HCT116 (cell line): ENCODE measurements around the gene TRAPPC12. TPM values are rescaled to one million over a fixed set of nuclear protein-coding genes. Genes with fewer than 3 reads are reported as not detected.

Experiments
- ATAC-seq: fragments of 200-7000 bp; cut with Tn5 transposase; 2 replicates; pipeline ENCODE4 v1.9.1; 2020; ENCODE audit warnings: mild to moderate bottlenecking, moderate library complexity
- BruUV-seq: library from RNA; stranded (reverse); fragments of 400-500 nt; replicated peaks from 2 replicates; lab custom pipeline; 2021; lab: Mats Ljungman, UMichigan
- CTCF ChIA-PET: fragments of 300-600 bp; sonication (Branson Sonifier 250); formaldehyde crosslinking; loops from one replicate; lab custom pipeline; 2021; ENCODE audit warnings: antibody characterized with exemption; lab: Charles Lee
- POLR2A ChIA-PET: fragments of 300-600, 350-600 bp; sonication (Branson Sonifier 250); formaldehyde crosslinking; loops from one replicate; lab custom pipeline; 2021; ENCODE audit warnings: antibody characterized with exemption; lab: Charles Lee
- RAD21 ChIA-PET, 2 experiments: fragments of 300-600 bp; sonication (Branson Sonifier 250); formaldehyde crosslinking; loops; one replicate each; lab custom pipeline; 2023; ENCODE audit warnings: low total read pairs in 2 of 2; ENCODE audit not compliant: uncharacterized antibody in 2 of 2, unreplicated experiment in 2 of 2, low non-redundant PET in 1 of 2; lab: Charles Lee
- DNase-seq: peaks from one replicate; pipeline ENCODE4 v3.0.0-alpha.2; 2010; ENCODE audit warnings: low read depth, low spot score
- H2AFZ ChIP-seq: fragments of 200-600 bp; shearing (Covaris generic), sonication (generic); 2 replicates; pipeline ENCODE4 v1.6.1; 2017; ENCODE audit warnings: low read depth, mixed run types, mixed read lengths, antibody characterized with exemption, low read length; ENCODE audit not compliant: poor library complexity, severe bottlenecking
- H3K27ac ChIP-seq: 2 replicates; pipeline ENCODE4 v1.5.1; 2012; ENCODE audit warnings: low read depth, low read length
- H3K27me3 ChIP-seq: fragments of 200-600 bp; sonication (generic); 2 replicates; pipeline ENCODE4 v1.6.1; 2016; ENCODE audit warnings: mixed run types, low read length, mixed read lengths; ENCODE audit not compliant: insufficient read depth
- H3K36me3 ChIP-seq, 2 experiments: fragments of 200-500 bp in 1 of 2; fragments of 200-600 bp in 1 of 2; sonication (Bioruptor generic) in 1 of 2; sonication (generic) in 1 of 2; 2 replicates each; pipeline versions ENCODE4 v1.5.1 to v1.6.1; 2014 to 2016; ENCODE audit warnings: low read length in 2 of 2, inconsistent platforms in 1 of 2, mixed read lengths in 1 of 2, mixed run types in 1 of 2; ENCODE audit not compliant: insufficient read depth in 2 of 2, control insufficient read depth in 1 of 2
- H3K4me1 ChIP-seq, 2 experiments: fragments of 200-600 bp in 1 of 2; sonication (generic) in 1 of 2; 2 replicates each; pipeline versions ENCODE4 v1.5.1 to v1.6.1; 2012 to 2017; ENCODE audit warnings: low read length in 2 of 2, inconsistent platforms in 1 of 2, mild to moderate bottlenecking in 1 of 2, mixed read lengths in 1 of 2, mixed run types in 1 of 2, moderate library complexity in 1 of 2; ENCODE audit not compliant: insufficient read depth in 2 of 2, control insufficient read depth in 1 of 2
- H3K4me2 ChIP-seq: fragments of 200-600 bp; sonication (generic); 2 replicates; pipeline ENCODE4 v1.6.1; 2017; ENCODE audit warnings: mixed run types, low read length, mixed read lengths
- H3K4me3 ChIP-seq, 2 experiments: fragments of 200-600 bp in 1 of 2; sonication (generic) in 1 of 2; replicated peaks in 1 of 2; 2 replicates each; pipeline ENCODE4 v1.5.1; 2011 to 2016; ENCODE audit warnings: low read length in 2 of 2, control low read depth in 1 of 2, low read depth in 1 of 2, mild to moderate bottlenecking in 1 of 2, mixed read lengths in 1 of 2, mixed run types in 1 of 2
- H3K79me2 ChIP-seq: fragments of 200-600 bp; sonication (generic); 2 replicates; pipeline ENCODE4 v1.6.1; 2017; ENCODE audit warnings: mild to moderate bottlenecking, mixed run types, low read length, moderate library complexity, mixed read lengths; ENCODE audit not compliant: insufficient read depth
- H3K9ac ChIP-seq: fragments of 200-600 bp; sonication (generic); 2 replicates; pipeline ENCODE4 v1.6.1; 2016; ENCODE audit warnings: low read length, mixed read lengths
- H3K9me2 ChIP-seq: fragments of 200-600 bp; sonication (generic), shearing (Covaris generic); 2 replicates; pipeline ENCODE4 v1.6.1; 2017; ENCODE audit warnings: mixed run types, mild to moderate bottlenecking, moderate library complexity; ENCODE audit not compliant: insufficient read depth
- H3K9me3 ChIP-seq, 2 experiments: fragments of 200-500 bp in 1 of 2; fragments of 200-600 bp in 1 of 2; sonication (Bioruptor generic) in 1 of 2; sonication (generic) in 1 of 2; 2 replicates each; pipeline ENCODE4 v1.6.1; 2014 to 2017; ENCODE audit warnings: low read length in 2 of 2, mixed read lengths in 2 of 2, inconsistent platforms in 1 of 2, low read depth in 1 of 2, mild to moderate bottlenecking in 1 of 2, mixed run types in 1 of 2, moderate library complexity in 1 of 2; ENCODE audit not compliant: control insufficient read depth in 1 of 2, insufficient read depth in 1 of 2
- H4K20me1 ChIP-seq: fragments of 200-600 bp; sonication (generic), shearing (Covaris generic); 2 replicates; pipeline ENCODE4 v1.6.1; 2017; ENCODE audit warnings: mixed run types, mild to moderate bottlenecking, moderate library complexity; ENCODE audit not compliant: insufficient read depth
- ATF3 ChIP-seq: IDR thresholded peaks from 2 replicates; pipeline ENCODE4 v1.6.1; 2012
- CBX3 ChIP-seq: IDR thresholded peaks from 2 replicates; pipeline ENCODE4 v1.6.1; 2012; ENCODE audit warnings: low read depth
- ELF1 ChIP-seq: IDR thresholded peaks from 2 replicates; pipeline ENCODE4 v1.6.1; 2012; ENCODE audit warnings: low read depth, borderline replicate concordance
- EZH2 ChIP-seq: fragments of 200-600 bp; sonication (generic); IDR thresholded peaks from 2 replicates; pipeline ENCODE4 v1.6.1; 2017; ENCODE audit warnings: antibody characterized with exemption, mixed run types
- EZH2phosphoT487 ChIP-seq: fragments of 200-600 bp; IDR thresholded peaks from 2 replicates; pipeline ENCODE4 v1.6.1; 2018; ENCODE audit warnings: antibody characterized with exemption, borderline replicate concordance
- POLR2A ChIP-seq: IDR thresholded peaks from 2 replicates; pipeline ENCODE4 v1.7.0; 2011; ENCODE audit warnings: borderline replicate concordance; ENCODE audit not compliant: insufficient read depth, insufficient read length; ENCODE audit errors: extremely low read depth
- SIN3A ChIP-seq: IDR thresholded peaks from 2 replicates; pipeline ENCODE4 v1.6.1; 2012; ENCODE audit warnings: low read depth
- SP1 ChIP-seq: IDR thresholded peaks from 2 replicates; pipeline ENCODE4 v1.6.1; 2012; ENCODE audit warnings: low read depth
- SRF ChIP-seq: IDR thresholded peaks from 2 replicates; pipeline ENCODE4 v1.6.1; 2012; ENCODE audit warnings: low read depth
- TCF7L2 ChIP-seq: IDR thresholded peaks from 2 replicates; pipeline ENCODE4 v1.7.0; 2011; ENCODE audit warnings: borderline replicate concordance, inconsistent platforms; ENCODE audit not compliant: insufficient read depth, insufficient read length; ENCODE audit errors: extremely low read depth
- intact Hi-C: fragments of 100-400 bp; cut with micrococcal nuclease; formaldehyde crosslinking; loops from 2 replicates; pipeline ENCODE4 v1.10.0; 2022
- total RNA-seq: library from RNA; stranded (reverse); gene quantifications from one replicate; pipeline ENCODE4 v1.2.1, GENCODE V29; 2021; ENCODE audit not compliant: unreplicated experiment
- TF ChIP-seq, protein P1 (sequence below), 3 experiments: fragments of 200-600 bp in 1 of 3; sonication (generic) in 1 of 3; IDR thresholded peaks in 2 of 3; conservative IDR thresholded peaks in 1 of 3; 2 replicates each; pipeline ENCODE4 v1.5.1; 2012 to 2017; ENCODE audit warnings: low read depth in 2 of 3, low read length in 2 of 3, antibody characterized with exemption in 1 of 3, borderline replicate concordance in 1 of 3, control low read depth in 1 of 3, mild to moderate bottlenecking in 1 of 3, mixed read lengths in 1 of 3, mixed run types in 1 of 3, moderate library complexity in 1 of 3; ENCODE audit not compliant: insufficient read depth in 1 of 3

TRAPPC12 gene
- total RNA-seq, 1 experiment from 2014 or later, result 47.4 TPM

DNA sequence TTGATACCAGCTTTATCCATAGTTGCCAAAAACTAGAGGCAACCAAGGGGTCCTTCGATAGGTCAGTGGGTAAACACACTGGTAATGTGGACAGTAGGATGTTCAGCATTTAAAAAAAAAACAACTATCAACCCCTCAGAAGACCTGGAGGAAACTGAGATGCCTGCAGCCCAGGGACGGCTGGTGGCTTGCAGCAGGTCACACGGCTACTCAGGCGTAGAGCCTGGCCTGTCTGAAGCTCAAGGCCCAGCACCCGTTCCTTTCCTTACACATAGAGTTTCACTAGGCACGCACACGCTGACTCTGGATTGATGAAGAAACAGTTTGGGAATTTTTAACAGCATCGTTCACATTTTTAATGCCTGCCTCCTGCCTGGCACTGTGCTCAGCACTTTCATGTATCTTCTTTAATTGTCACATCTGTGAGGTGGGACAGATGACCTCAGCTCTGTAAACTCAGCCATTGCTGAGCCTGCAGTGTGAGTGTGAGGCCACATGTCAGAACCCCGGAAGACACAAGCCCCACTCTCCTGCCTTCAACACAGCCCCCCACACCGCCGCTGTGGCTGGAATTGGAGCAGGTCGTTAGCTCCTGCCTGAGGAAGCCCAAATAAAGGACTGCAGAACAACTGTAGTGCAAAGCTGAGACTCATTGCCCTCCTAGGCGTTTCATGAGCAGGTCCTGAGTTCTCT, 40.7 kb downstream of the TRAPPC12 start (continued):
- no peak for TF ChIP-seq SIN3A
- TF ChIP-seq, protein P1, sequence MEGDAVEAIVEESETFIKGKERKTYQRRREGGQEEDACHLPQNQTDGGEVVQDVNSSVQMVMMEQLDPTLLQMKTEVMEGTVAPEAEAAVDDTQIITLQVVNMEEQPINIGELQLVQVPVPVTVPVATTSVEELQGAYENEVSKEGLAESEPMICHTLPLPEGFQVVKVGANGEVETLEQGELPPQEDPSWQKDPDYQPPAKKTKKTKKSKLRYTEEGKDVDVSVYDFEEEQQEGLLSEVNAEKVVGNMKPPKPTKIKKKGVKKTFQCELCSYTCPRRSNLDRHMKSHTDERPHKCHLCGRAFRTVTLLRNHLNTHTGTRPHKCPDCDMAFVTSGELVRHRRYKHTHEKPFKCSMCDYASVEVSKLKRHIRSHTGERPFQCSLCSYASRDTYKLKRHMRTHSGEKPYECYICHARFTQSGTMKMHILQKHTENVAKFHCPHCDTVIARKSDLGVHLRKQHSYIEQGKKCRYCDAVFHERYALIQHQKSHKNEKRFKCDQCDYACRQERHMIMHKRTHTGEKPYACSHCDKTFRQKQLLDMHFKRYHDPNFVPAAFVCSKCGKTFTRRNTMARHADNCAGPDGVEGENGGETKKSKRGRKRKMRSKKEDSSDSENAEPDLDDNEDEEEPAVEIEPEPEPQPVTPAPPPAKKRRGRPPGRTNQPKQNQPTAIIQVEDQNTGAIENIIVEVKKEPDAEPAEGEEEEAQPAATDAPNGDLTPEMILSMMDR (IDR thresholded peaks at IDR 0.05 in 2 of 3, conservative IDR thresholded peaks at IDR 0.05 in 1 of 3; ENCODE audit: borderline replicate concordance in 1 of 3, insufficient read depth in 1 of 3, low read depth in 2 of 3, low read length in 2 of 3), result no peak
- TF ChIP-seq TCF7L2, result no peak
- TF ChIP-seq POLR2A, result no peak
- TF ChIP-seq ATF3, result no peak

DNA sequence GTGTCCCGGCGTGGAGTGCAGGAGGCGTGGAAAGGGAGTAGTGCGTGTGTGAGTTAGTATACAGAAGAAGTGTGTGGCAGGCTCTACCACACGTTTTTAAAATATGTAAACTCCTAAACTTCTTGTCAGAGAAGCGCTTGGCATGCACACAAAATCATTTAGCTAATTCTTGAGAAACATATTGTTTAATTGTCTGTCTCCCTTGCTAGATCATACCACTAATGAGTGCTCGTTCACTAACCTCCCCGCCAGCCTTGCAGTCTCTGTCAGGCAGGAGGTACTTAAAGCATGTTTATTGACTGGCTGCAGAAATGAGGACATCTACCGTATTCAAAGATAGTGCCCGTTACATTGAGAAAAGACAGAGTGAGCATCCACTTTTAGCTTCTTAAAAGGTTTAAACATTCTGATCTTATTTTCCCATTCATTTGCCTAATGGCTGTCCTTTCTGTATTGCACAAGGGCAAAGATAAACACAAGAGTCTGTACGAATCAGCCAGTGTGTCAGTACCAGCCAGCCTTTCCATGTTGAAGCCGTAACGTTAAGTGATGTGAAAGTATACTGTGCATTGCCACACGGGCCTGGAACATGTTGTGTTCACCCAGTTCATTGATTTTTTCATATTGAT, 41.4 kb downstream of the TRAPPC12 start:
- ChIA-PET RAD21 (no interaction called here), POLR2A (no interaction called here), CTCF (no interaction called here)
- H3K79me2 ChIP-seq, result no peaks in the 10 kb centered on the region
- H3K9me2 ChIP-seq, result no peaks in the 10 kb centered on the region
- TF ChIP-seq EZH2phosphoT487 (no peak), ELF1 (no peak), CBX3 (no peak), TCF7L2 (no peak), SP1 (no peak), EZH2 (no peak), SRF (no peak)
- TF ChIP-seq, protein P1 (IDR thresholded peaks at IDR 0.05 in 2 of 3, conservative IDR thresholded peaks at IDR 0.05 in 1 of 3; ENCODE audit: borderline replicate concordance in 1 of 3, insufficient read depth in 1 of 3, low read depth in 2 of 3, low read length in 2 of 3), result no peak
- H3K9me3 ChIP-seq, result no peaks in the 10 kb centered on the region
- intact Hi-C loops, result no loop called here
- no peak overlapping the region for H3K4me2 ChIP-seq
- no peaks in the 10 kb centered on the region for H3K27me3 ChIP-seq
- no peak overlapping the region for H2AFZ ChIP-seq
- no peak for ATAC-seq
- H3K27ac ChIP-seq, result no peak overlapping the region
- no peaks in the 10 kb centered on the region for H3K4me1 ChIP-seq
- no TSS peak for BruUV-seq
- no peak overlapping the region for H3K9ac ChIP-seq
- H4K20me1 ChIP-seq, result peaks cover 6% of the 10 kb centered on the region; the same call in 1 of the 2 replicates
- DNase-seq, result no peak
- peaks cover 4 to 8% of the 10 kb centered on the region in 2 experiments; a peak in 3 of 4 replicates for H3K36me3 ChIP-seq
- H3K4me3 ChIP-seq, result no peak overlapping the region
